Choroid plexus epithelial cell (primary cell): Measurements from ENCODE around the gene RABL3.
A peak's percentile ranks its signal among the peaks of the same experiment; 100 is the strongest.
"Not testable (repeated sequence)": the region's sequence is repeated elsewhere in the genome, so short reads cannot be mapped to it uniquely, and the experiment has no call there.

Experiments used
- DNase-seq: peaks from one replicate; pipeline ENCODE4 v3.0.0-alpha.2; 2010; ENCODE audit warnings: low read depth
- H3K4me3 ChIP-seq: 2 replicates; pipeline ENCODE4 v1.5.1; 2011; ENCODE audit warnings: low read depth, mild to moderate bottlenecking, control low read depth, low read length, moderate library complexity
- TF ChIP-seq, protein P1 (sequence below): conservative IDR thresholded peaks from 2 replicates; pipeline ENCODE4 v1.5.1; 2011; ENCODE audit warnings: low read depth, mild to moderate bottlenecking, control low read depth, inconsistent platforms, low read length, moderate library complexity

The RABL3 gene

GRCh38 chr3:120640231-120640630 lies 102.1 kb downstream of the RABL3 start:
- DNase-seq = no peak
- H3K4me3 ChIP-seq = no peak overlapping the region
- TF ChIP-seq, protein P1, sequence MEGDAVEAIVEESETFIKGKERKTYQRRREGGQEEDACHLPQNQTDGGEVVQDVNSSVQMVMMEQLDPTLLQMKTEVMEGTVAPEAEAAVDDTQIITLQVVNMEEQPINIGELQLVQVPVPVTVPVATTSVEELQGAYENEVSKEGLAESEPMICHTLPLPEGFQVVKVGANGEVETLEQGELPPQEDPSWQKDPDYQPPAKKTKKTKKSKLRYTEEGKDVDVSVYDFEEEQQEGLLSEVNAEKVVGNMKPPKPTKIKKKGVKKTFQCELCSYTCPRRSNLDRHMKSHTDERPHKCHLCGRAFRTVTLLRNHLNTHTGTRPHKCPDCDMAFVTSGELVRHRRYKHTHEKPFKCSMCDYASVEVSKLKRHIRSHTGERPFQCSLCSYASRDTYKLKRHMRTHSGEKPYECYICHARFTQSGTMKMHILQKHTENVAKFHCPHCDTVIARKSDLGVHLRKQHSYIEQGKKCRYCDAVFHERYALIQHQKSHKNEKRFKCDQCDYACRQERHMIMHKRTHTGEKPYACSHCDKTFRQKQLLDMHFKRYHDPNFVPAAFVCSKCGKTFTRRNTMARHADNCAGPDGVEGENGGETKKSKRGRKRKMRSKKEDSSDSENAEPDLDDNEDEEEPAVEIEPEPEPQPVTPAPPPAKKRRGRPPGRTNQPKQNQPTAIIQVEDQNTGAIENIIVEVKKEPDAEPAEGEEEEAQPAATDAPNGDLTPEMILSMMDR = no peak

DNA sequence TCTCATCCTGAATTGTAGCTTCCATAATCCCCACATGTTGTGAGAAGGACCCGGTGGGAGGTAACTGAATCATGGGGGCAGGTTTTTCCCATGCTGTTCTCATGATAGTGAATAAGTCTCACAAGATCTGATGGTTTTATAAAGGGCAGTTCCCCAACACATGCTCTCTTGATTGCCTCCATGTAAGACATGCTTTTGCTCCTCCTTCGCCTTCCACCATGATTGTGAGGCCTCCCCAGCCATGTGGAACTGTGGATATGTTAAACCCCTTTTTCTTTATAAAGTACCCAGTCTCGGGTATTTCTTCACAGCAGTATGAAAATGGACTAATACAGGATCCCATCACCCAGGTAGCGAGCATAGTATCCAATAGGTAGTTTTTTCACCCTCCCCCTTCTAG lies 103.5 kb downstream of the RABL3 start:
- not testable (repeated sequence) for DNase-seq, H3K4me3 ChIP-seq

DNA sequence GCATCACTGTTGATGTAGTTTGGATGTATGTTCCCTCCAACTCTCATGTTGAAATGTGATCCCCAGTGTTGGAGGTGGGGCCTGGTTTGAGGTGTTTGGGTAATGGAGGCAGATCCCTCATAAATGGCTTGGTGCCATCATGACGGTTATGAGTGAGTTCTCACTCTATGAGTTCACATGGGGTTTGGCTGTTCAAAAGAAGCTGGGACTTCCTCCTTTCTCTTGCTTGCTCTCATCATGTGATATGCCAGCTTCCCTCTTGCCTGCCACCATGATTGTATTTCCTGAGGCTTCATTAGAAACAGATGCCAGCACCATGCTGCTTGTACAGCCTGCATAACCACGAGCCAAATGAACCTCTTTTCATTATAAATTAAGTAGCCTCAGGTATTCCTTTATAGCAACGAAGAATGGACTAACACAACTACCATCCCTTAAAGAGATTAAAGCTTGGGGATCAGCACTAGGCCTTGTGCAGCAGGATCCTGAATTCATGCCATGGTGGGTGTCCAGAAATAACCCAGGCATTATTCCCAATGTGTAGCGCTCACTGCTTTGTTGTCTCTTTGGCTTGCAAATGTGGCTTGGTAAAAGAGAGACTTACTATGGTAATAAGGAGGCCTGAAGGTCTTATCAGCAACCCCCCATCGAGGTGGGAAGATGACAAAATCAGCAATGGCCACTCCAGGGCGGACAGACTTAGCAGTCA lies 104.3 kb downstream of the RABL3 start:
- H3K4me3 ChIP-seq = no peak overlapping the region
- peak; percentile 30 for DNase-seq
- TF ChIP-seq, protein P1 = no peak

- DNase-seq = no peak
- no peak overlapping the region for H3K4me3 ChIP-seq
- TF ChIP-seq, protein P1 = no peak
Observed at GRCh38 chr3:120636795-120637401, 105.4 kb downstream of the RABL3 start.
